K562 (cell line): ENCODE measurements around the gene ATP5PF. TPM values are rescaled to one million over a fixed set of nuclear protein-coding genes. Genes with fewer than 3 reads are reported as not detected.
A peak's percentile ranks its signal among the peaks of the same experiment; 100 is the strongest.

Experiments used
- ATAC-seq: fragments of 200-7000 bp; cut with Tn5 transposase; 3 replicates; pipeline ENCODE4 v1.9.1; 2020; ENCODE audit warnings: moderate library complexity
- BruUV-seq: library from RNA; stranded (reverse); fragments of 400-500 nt; replicated peaks from 2 replicates; lab custom pipeline; 2021; lab: Mats Ljungman, UMichigan
- CTCF ChIA-PET: fragments of 300-600 bp; formaldehyde crosslinking; extraction: SDS; loops from one replicate; lab custom pipeline; 2021; ENCODE audit warnings: low intra/inter-chr PET ratio; lab: Yijun Ruan, JAX
- POLR2A ChIA-PET: fragments of 300-600, 350-650 bp; sonication (Branson Sonifier 250); formaldehyde crosslinking; extraction: SDS; loops from one replicate; lab custom pipeline; 2021; ENCODE audit warnings: antibody characterized with exemption, inconsistent platforms; lab: Yijun Ruan, JAX
- DNase-seq, 4 experiments: peaks; one replicate each; pipeline versions ENCODE4 v3.0.0 to v3.0.0-alpha.2; 2011 to 2018; ENCODE audit warnings: low spot score in 3 of 4, mixed read lengths in 3 of 4; ENCODE audit errors: extremely low read depth in 1 of 4
- FAIRE-seq: peaks from 2 replicates; lab custom pipeline; 2011; peaks lifted over from hg19 to GRCh38; lab: Jason Lieb, UNC
- H2AFZ ChIP-seq: 2 replicates; pipeline ENCODE4 v1.6.0; 2011; ENCODE audit warnings: low read depth, low read length, control low read depth, inconsistent platforms
- H3K27ac ChIP-seq: fragments of 200-600 bp; 3 replicates; pipeline ENCODE4 v1.8.0; 2011; ENCODE audit warnings: low read depth, mild to moderate bottlenecking, control low read depth, inconsistent platforms, low read length, moderate library complexity, mixed read lengths; ENCODE audit errors: extremely low read depth
- H3K27me3 ChIP-seq, 2 experiments: fragments of 300-600 bp in 1 of 2; 2 replicates in 1 of 2; 3 replicates in 1 of 2; pipeline versions ENCODE4 v1.6.0 to v1.8.0; 2011; ENCODE audit warnings: inconsistent platforms in 2 of 2, low read length in 2 of 2, mild to moderate bottlenecking in 1 of 2, mixed read lengths in 1 of 2, moderate library complexity in 1 of 2; ENCODE audit not compliant: control insufficient read depth in 2 of 2, insufficient read depth in 2 of 2
- H3K36me3 ChIP-seq: fragments of 300-600 bp; 3 replicates; pipeline ENCODE4 v1.8.0; 2011; ENCODE audit warnings: mild to moderate bottlenecking, low read length, inconsistent platforms; ENCODE audit not compliant: control insufficient read depth, insufficient read depth
- H3K4me1 ChIP-seq, 2 experiments: fragments of 200-600 bp in 1 of 2; replicated peaks in 1 of 2; 2 replicates in 1 of 2; 3 replicates in 1 of 2; pipeline versions ENCODE4 v1.5.1 to v1.8.0; 2011; ENCODE audit warnings: inconsistent platforms in 2 of 2, low read length in 2 of 2, mild to moderate bottlenecking in 1 of 2, mixed read lengths in 1 of 2, moderate library complexity in 1 of 2; ENCODE audit not compliant: control insufficient read depth in 2 of 2, insufficient read depth in 2 of 2
- H3K4me2 ChIP-seq: 2 replicates; pipeline ENCODE4 v1.6.1; 2011; ENCODE audit warnings: low read length, control low read depth, inconsistent platforms, mixed read lengths; ENCODE audit not compliant: insufficient read depth
- H3K4me3 ChIP-seq: fragments of 200-600 bp; sonication (generic), shearing (Covaris generic); 2 replicates; pipeline ENCODE4 v1.5.1; 2016; ENCODE audit warnings: control low read depth, inconsistent platforms
- H3K79me2 ChIP-seq: fragments of 200-600 bp; 3 replicates; pipeline ENCODE4 v1.8.0; 2011; ENCODE audit warnings: low read length, inconsistent platforms; ENCODE audit not compliant: control insufficient read depth, insufficient read depth
- H3K9ac ChIP-seq, 2 experiments: 2 replicates each; pipeline versions ENCODE4 v1.6.0 to v1.6.1; 2011; ENCODE audit warnings: low read depth in 2 of 2, low read length in 2 of 2, control low read depth in 1 of 2, inconsistent platforms in 1 of 2, mild to moderate bottlenecking in 1 of 2, mixed read lengths in 1 of 2; ENCODE audit not compliant: insufficient read depth in 1 of 2
- H3K9me1 ChIP-seq: one replicate; pipeline ENCODE4 v1.6.0; 2011; ENCODE audit warnings: inconsistent platforms, mild to moderate bottlenecking, low read length, moderate library complexity; ENCODE audit not compliant: control insufficient read depth, insufficient read depth
- H3K9me3 ChIP-seq: replicated peaks from 2 replicates; pipeline ENCODE4 v1.5.1; 2011; ENCODE audit warnings: low read depth, low read length, inconsistent platforms; ENCODE audit not compliant: control insufficient read depth, insufficient read depth
- H4K20me1 ChIP-seq: replicated peaks from 2 replicates; pipeline ENCODE4 v1.6.1; 2011; ENCODE audit warnings: low read length, inconsistent platforms, mixed read lengths; ENCODE audit not compliant: control insufficient read depth, insufficient read depth
- CBFA2T3 ChIP-seq: fragments of 450-650 bp; IDR thresholded peaks from 2 replicates; pipeline ENCODE4 v1.6.1; 2017
- CREB1 ChIP-seq, 2 experiments: sonication (generic) in 1 of 2; formaldehyde crosslinking in 1 of 2; IDR thresholded peaks; 2 replicates each; pipeline versions ENCODE4 v1.6.1 to v1.8.0; 2012 to 2022; ENCODE audit warnings: inconsistent platforms in 1 of 2, mild to moderate bottlenecking in 1 of 2, missing genetic modification reagents in 1 of 2, moderate library complexity in 1 of 2
- ETS2 ChIP-seq: IDR thresholded peaks from 2 replicates; pipeline ENCODE4 v1.6.1; 2016; ENCODE audit warnings: borderline replicate concordance, missing genetic modification characterization, mild to moderate bottlenecking, moderate library complexity, missing compliant biosample characterization; ENCODE audit not compliant: poor library complexity, severe bottlenecking
- FOXA1 ChIP-seq: fragments of 450-650 bp; IDR thresholded peaks from 2 replicates; pipeline ENCODE4 v1.6.1; 2016; ENCODE audit warnings: mild to moderate bottlenecking, borderline replicate concordance
- ILF3 ChIP-seq: fragments of 450-650 bp; IDR thresholded peaks from 2 replicates; pipeline ENCODE4 v1.6.1; 2018; ENCODE audit warnings: antibody characterized with exemption, mild to moderate bottlenecking, moderate library complexity, borderline replicate concordance
- KDM1A ChIP-seq, 2 experiments: fragments of 450-650 bp; IDR thresholded peaks; 2 replicates each; pipeline ENCODE4 v1.6.1; 2016; ENCODE audit warnings: mild to moderate bottlenecking in 2 of 2
- LEF1 ChIP-seq: fragments of 450-650 bp; IDR thresholded peaks from 2 replicates; pipeline ENCODE4 v1.6.1; 2016; ENCODE audit warnings: mild to moderate bottlenecking
- SAFB ChIP-seq: fragments of 200-400 bp; formaldehyde crosslinking; IDR thresholded peaks from 2 replicates; pipeline ENCODE4 v1.6.1; 2017; ENCODE audit warnings: low read depth, low read length, borderline replicate concordance
- SOX6 ChIP-seq: fragments of 450-650 bp; IDR thresholded peaks from 2 replicates; pipeline ENCODE4 v1.6.1; 2014; ENCODE audit warnings: mild to moderate bottlenecking
- TEAD4 ChIP-seq, 2 experiments: sonication (generic) in 1 of 2; formaldehyde crosslinking in 1 of 2; IDR thresholded peaks; 2 replicates each; pipeline versions ENCODE4 v1.6.1 to v1.8.0; 2012 to 2022; ENCODE audit warnings: borderline replicate concordance in 1 of 2, inconsistent platforms in 1 of 2, low read length in 1 of 2, mild to moderate bottlenecking in 1 of 2, missing genetic modification reagents in 1 of 2
- TFAP4 ChIP-seq: sonication (generic); formaldehyde crosslinking; IDR thresholded peaks from 2 replicates; pipeline ENCODE4 v1.8.0; 2022; ENCODE audit warnings: missing genetic modification reagents, mild to moderate bottlenecking, moderate library complexity, borderline replicate concordance
- TOE1 ChIP-seq, 2 experiments: fragments of 450-650 bp in 1 of 2; sonication (generic) in 1 of 2; formaldehyde crosslinking in 1 of 2; IDR thresholded peaks; 2 replicates each; pipeline versions ENCODE4 v1.7.1 to v1.8.0; 2016 to 2022; ENCODE audit warnings: borderline replicate concordance in 2 of 2, mild to moderate bottlenecking in 2 of 2, antibody characterized with exemption in 1 of 2, inconsistent platforms in 1 of 2, low read depth in 1 of 2, missing genetic modification reagents in 1 of 2, moderate library complexity in 1 of 2
- ZNF41 ChIP-seq: fragments of 250-450 bp; sonication (Bioruptor Pico); conservative IDR thresholded peaks from 2 replicates; pipeline ENCODE4 v1.4.0; 2020; ENCODE audit warnings: mild to moderate bottlenecking
- ZNF57 ChIP-seq: fragments of 450-650 bp; formaldehyde crosslinking; IDR thresholded peaks from 2 replicates; pipeline ENCODE4 v1.4.0; 2020; ENCODE audit warnings: mild to moderate bottlenecking, moderate library complexity
- WGBS: fragments of 100-300 bp; shearing (Covaris generic); methylation state at CpG from one replicate; pipeline ENCODE4 v1.1.6; 2016; ENCODE audit warnings: low coverage, mixed read lengths; ENCODE audit not compliant: insufficient coverage; ENCODE audit errors: missing lambda C conversion rate; 5-methylcytosine and 5-hydroxymethylcytosine counted together
- in situ Hi-C: fragments of 300-500 bp; cut with MboI; formaldehyde crosslinking; loops from 4 replicates; pipeline ENCODE4 v1.15.0; 2018; ENCODE audit warnings: inconsistent platforms, mixed read lengths
- intact Hi-C: fragments of 100-400 bp; cut with micrococcal nuclease; formaldehyde crosslinking; loops from 2 replicates; pipeline ENCODE4 v1.14.2; 2022
- polyA plus RNA-seq, 8 experiments: library from polyadenylated mRNA; depleted of rRNA in 4 of 8; stranded (reverse) in 5 of 8; unstranded in 3 of 8; fragments of >200 nt; fragmentation: Nextera tagmentation in 2 of 8; fragmentation: Illumina TruSeq in 1 of 8; extraction: Ambion mirVana in 2 of 8; extraction: Trizol in 1 of 8; gene quantifications; 2 replicates each; pipeline versions ENCODE4 v1.2.1 to v1.2.3, GENCODE V29; 2011 to 2014; ENCODE audit warnings: inconsistent platforms in 1 of 8, missing spikeins in 1 of 8
- total RNA-seq, 7 experiments: library from RNA; depleted of rRNA in 6 of 7; stranded (reverse); fragments of >200 nt in 6 of 7; fragmentation: Illumina TruSeq in 2 of 7; extraction: Trizol in 2 of 7; gene quantifications; 2 replicates each; pipeline versions ENCODE4 v1.2.1 to v1.2.3, GENCODE V29; 2011 to 2021; ENCODE audit warnings: low replicate concordance in 1 of 7
- TF ChIP-seq, protein P1 (sequence below), 2 experiments: fragments of 150-350 bp in 1 of 2; IDR thresholded peaks; 2 replicates each; pipeline ENCODE4 v1.6.1; 2012 to 2016; ENCODE audit warnings: low read depth in 2 of 2, low read length in 2 of 2, mild to moderate bottlenecking in 1 of 2, moderate library complexity in 1 of 2

ATP5PF gene
- total and polyA plus RNA-seq, 9 of the 15 experiments (the other 6 are each of a cell fraction or from before 2014, with no cell fraction given): 242 to 2,488 (median 533) TPM

DNA sequence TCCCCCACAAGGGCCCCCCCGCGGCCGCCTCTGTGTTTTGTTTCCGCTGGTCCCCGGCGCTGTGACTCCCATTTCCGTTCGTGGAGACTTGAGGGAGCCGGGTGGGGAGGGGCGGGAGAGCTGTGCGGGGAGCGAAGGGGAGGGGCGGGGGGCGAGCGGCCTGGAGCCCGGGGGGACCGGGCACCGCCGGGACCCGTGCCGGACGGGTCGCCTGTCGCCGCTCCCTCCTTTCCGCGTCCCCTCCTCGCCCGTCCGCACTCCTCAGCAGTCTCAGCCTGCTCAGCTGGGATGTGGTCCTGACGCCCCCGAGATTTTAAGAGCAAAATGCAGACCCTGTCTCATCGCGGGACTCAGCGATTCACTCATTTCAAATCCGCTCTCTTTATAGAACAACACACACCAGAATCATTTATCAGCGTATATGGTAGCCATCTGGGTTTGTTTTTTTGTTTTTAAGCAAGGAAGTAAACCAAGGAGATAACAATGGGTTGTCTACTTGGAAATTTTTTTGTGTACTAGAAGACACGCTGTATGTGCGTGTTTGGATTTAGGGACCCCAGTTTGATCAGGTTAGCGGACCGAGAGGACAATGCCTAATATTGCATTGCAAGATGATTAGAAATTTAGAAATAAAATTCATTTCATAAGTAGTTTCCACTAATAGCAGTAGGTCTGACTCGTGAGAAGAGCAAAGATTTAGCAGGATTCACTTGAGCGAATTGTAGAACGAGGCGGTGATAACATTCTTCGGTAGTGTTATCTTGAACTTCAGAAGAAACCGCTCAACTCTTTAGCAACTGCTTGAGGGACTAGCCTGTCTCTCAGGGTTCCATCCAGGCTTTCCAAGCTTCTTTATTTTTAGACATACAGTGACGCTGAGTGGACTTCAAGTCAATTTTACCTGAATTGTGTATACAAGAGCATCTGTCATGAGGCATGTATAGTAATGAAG lies 1.2 kb upstream of the ATP5PF start:
- intact Hi-C loops: loop anchor here (1.0 to 2.0 kb wide), 2 partner anchors 65 to 128 kb away; no protein-coding TSS in a partner anchor
- no peaks in the 10 kb centered on the region for H3K9me1 ChIP-seq
- in situ Hi-C loops: no loop called here
- H4K20me1 ChIP-seq: no peaks in the 10 kb centered on the region; the same call in 1 of the 2 replicates
- H2AFZ ChIP-seq: peak overlapping the region; percentile 98
- no peaks in the 10 kb centered on the region; a peak in 1 of 5 replicates for H3K27me3 ChIP-seq
- peak; percentile 64 for FAIRE-seq
- POLR2A ChIA-PET: interaction anchor here (0.7 to 2.6 kb wide), 9 partner anchors 8 to 29 kb away, joined by 3 to 13 read pairs (median 4); no protein-coding TSS in a partner anchor
- H3K4me1 ChIP-seq: peaks cover 7 to 21% of the 10 kb centered on the region in 2 experiments; a peak in 4 of 5 replicates
- H3K79me2 ChIP-seq: peaks cover 90% of the 10 kb centered on the region
- H3K4me2 ChIP-seq: peak overlapping the region; percentile 98
- H3K4me3 ChIP-seq: peak overlapping the region; percentile 93
- WGBS: under 1% methylated on average over 28 of the region's 48 CpGs
- CTCF ChIA-PET: no interaction called here
- H3K9me3 ChIP-seq: no peaks in the 10 kb centered on the region
- peak in 3 of 4 experiments; percentile 74 to 91 (median 81) for DNase-seq
- peaks cover 29% of the 10 kb centered on the region for H3K36me3 ChIP-seq
- H3K9ac ChIP-seq: peak overlapping the region; percentile 92 to 97
- ATAC-seq: peak; percentile 79
- BruUV-seq: TSS peak; percentile 38
- H3K27ac ChIP-seq: peak overlapping the region; percentile 98
- peak; percentile 86 for TF ChIP-seq TEAD4 (IDR thresholded peaks at IDR 0.05; ENCODE audit: low read length)
- no peak for TF ChIP-seq TEAD4 (CRISPR knock-in tag; IDR thresholded peaks at IDR 0.05; ENCODE audit: borderline replicate concordance)
- TF ChIP-seq, protein P1, sequence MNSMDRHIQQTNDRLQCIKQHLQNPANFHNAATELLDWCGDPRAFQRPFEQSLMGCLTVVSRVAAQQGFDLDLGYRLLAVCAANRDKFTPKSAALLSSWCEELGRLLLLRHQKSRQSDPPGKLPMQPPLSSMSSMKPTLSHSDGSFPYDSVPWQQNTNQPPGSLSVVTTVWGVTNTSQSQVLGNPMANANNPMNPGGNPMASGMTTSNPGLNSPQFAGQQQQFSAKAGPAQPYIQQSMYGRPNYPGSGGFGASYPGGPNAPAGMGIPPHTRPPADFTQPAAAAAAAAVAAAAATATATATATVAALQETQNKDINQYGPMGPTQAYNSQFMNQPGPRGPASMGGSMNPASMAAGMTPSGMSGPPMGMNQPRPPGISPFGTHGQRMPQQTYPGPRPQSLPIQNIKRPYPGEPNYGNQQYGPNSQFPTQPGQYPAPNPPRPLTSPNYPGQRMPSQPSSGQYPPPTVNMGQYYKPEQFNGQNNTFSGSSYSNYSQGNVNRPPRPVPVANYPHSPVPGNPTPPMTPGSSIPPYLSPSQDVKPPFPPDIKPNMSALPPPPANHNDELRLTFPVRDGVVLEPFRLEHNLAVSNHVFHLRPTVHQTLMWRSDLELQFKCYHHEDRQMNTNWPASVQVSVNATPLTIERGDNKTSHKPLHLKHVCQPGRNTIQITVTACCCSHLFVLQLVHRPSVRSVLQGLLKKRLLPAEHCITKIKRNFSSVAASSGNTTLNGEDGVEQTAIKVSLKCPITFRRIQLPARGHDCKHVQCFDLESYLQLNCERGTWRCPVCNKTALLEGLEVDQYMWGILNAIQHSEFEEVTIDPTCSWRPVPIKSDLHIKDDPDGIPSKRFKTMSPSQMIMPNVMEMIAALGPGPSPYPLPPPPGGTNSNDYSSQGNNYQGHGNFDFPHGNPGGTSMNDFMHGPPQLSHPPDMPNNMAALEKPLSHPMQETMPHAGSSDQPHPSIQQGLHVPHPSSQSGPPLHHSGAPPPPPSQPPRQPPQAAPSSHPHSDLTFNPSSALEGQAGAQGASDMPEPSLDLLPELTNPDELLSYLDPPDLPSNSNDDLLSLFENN (IDR thresholded peaks at IDR 0.05; ENCODE audit: low read depth in 2 of 2, low read length in 2 of 2): no peak
- TF ChIP-seq ZNF57 (CRISPR knock-in tag): no peak
- TF ChIP-seq TOE1 (IDR thresholded peaks at IDR 0.05; ENCODE audit: borderline replicate concordance): no peak
- no peak for TF ChIP-seq TOE1 (CRISPR knock-in tag; IDR thresholded peaks at IDR 0.05; ENCODE audit: borderline replicate concordance, low read depth)
- no peak for TF ChIP-seq TFAP4 (CRISPR knock-in tag)
- TF ChIP-seq CBFA2T3: peak; percentile 65
- TF ChIP-seq SAFB: 0 out of 2 replicates have a peak, but pooled peaks have one; percentile 34
- 0 out of 2 replicates have a peak, but pooled peaks have one; percentile 24 for TF ChIP-seq LEF1
- no peak for TF ChIP-seq ZNF41 (CRISPR knock-in tag)
- no peak for TF ChIP-seq CREB1 (IDR thresholded peaks at IDR 0.05)
- peak; percentile 4; the same call in 1 of the 2 replicates for TF ChIP-seq CREB1 (CRISPR knock-in tag; IDR thresholded peaks at IDR 0.05)
- 0 out of 2 replicates have a peak, but pooled peaks have one; percentile 8 for TF ChIP-seq FOXA1
- TF ChIP-seq ETS2 (tag): no peak
- peak; percentile 62; the same call in 1 of the 2 replicates for TF ChIP-seq SOX6
- peak; percentile 92 to 94 for TF ChIP-seq KDM1A (IDR thresholded peaks at IDR 0.05)
- TF ChIP-seq ILF3: no peak
